Measurements from ENCODE around the gene TACC2. TPM values are rescaled to one million over a fixed set of nuclear protein-coding genes. Genes with fewer than 3 reads are reported as not detected.

Gene TACC2
- total and polyA plus RNA-seq, 3 experiments from 2014 or later = not detected

- Histone ChIP-seq H3K4me3 (ENCODE audit: low read length) (no peak overlapping the region), H3K27ac (ENCODE audit: low read depth, low read length) (no peak overlapping the region), H3K27me3 (ENCODE audit: insufficient read depth, low read length, poor library complexity, severe bottlenecking) (no peaks in the 10 kb centered on the region), H3K4me1 (ENCODE audit: insufficient read depth, low read length) (no peaks in the 10 kb centered on the region), H3K36me3 (ENCODE audit: insufficient read depth, low read length) (no peaks in the 10 kb centered on the region), H3K9me3 (ENCODE audit: low read length) (no peaks in the 10 kb centered on the region)
- Mint-ChIP-seq H3K36me3 (no peaks in the 10 kb centered on the region), H3K4me1 (no peaks in the 10 kb centered on the region), H3K27me3 (peaks cover 0 to 25% of the 10 kb centered on the region in 2 donors), H3K27ac (peak overlapping the region in 1 of 8 donors; percentile 69), H3K9me3 (no peaks in the 10 kb centered on the region), H3K4me3 (no peak overlapping the region)
- no peak for DNase-seq
- ChIA-PET POLR2A (no interaction called here), CTCF (no interaction called here)
Measured at GRCh38 chr10:122227754-122228153, 238.8 kb downstream of the TACC2 start.

GRCh38 chr10:122229666-122230065 is 240.7 kb downstream of the TACC2 start:
- no peak for DNase-seq
- Histone ChIP-seq H3K27ac (ENCODE audit: low read depth, low read length) (no peak overlapping the region), H3K9me3 (ENCODE audit: low read length) (no peaks in the 10 kb centered on the region), H3K4me1 (ENCODE audit: insufficient read depth, low read length) (no peaks in the 10 kb centered on the region), H3K4me3 (ENCODE audit: low read length) (no peak overlapping the region), H3K27me3 (ENCODE audit: insufficient read depth, low read length, poor library complexity, severe bottlenecking) (no peaks in the 10 kb centered on the region), H3K36me3 (ENCODE audit: insufficient read depth, low read length) (no peaks in the 10 kb centered on the region)
- no peak overlapping the region for H3K4me3 Mint-ChIP-seq
- H3K4me1 Mint-ChIP-seq = no peaks in the 10 kb centered on the region
- no peaks in the 10 kb centered on the region for H3K9me3 Mint-ChIP-seq
- ChIA-PET POLR2A (no interaction called here), CTCF (no interaction called here)
- no peaks in the 10 kb centered on the region for H3K36me3 Mint-ChIP-seq
- H3K27ac Mint-ChIP-seq = no peak overlapping the region
- H3K27me3 Mint-ChIP-seq = peaks cover 0 to 26% of the 10 kb centered on the region in 2 donors

GRCh38 chr10:122230222-122230621 is 241.3 kb downstream of the TACC2 start:
- no peak for DNase-seq
- no peak overlapping the region for H3K4me3 Mint-ChIP-seq
- no peak overlapping the region for H3K27ac Mint-ChIP-seq
- Histone ChIP-seq H3K27ac (ENCODE audit: low read depth, low read length) (no peak overlapping the region), H3K36me3 (ENCODE audit: insufficient read depth, low read length) (no peaks in the 10 kb centered on the region), H3K4me3 (ENCODE audit: low read length) (no peak overlapping the region), H3K9me3 (ENCODE audit: low read length) (no peaks in the 10 kb centered on the region), H3K27me3 (ENCODE audit: insufficient read depth, low read length, poor library complexity, severe bottlenecking) (no peaks in the 10 kb centered on the region), H3K4me1 (ENCODE audit: insufficient read depth, low read length) (no peaks in the 10 kb centered on the region)
- ChIA-PET POLR2A (no interaction called here), CTCF (no interaction called here)
- H3K36me3 Mint-ChIP-seq = no peaks in the 10 kb centered on the region
- peaks cover 0 to 26% of the 10 kb centered on the region in 2 donors for H3K27me3 Mint-ChIP-seq
- H3K9me3 Mint-ChIP-seq = no peaks in the 10 kb centered on the region
- H3K4me1 Mint-ChIP-seq = no peaks in the 10 kb centered on the region

GRCh38 chr10:122232769-122233168 is 243.8 kb downstream of the TACC2 start:
- Mint-ChIP-seq H3K27me3 (peaks cover 0 to 18% of the 10 kb centered on the region in 2 donors), H3K27ac (no peak overlapping the region), H3K36me3 (no peaks in the 10 kb centered on the region), H3K4me3 (no peak overlapping the region), H3K4me1 (no peaks in the 10 kb centered on the region), H3K9me3 (no peaks in the 10 kb centered on the region)
- POLR2A ChIA-PET = no interaction called here
- Histone ChIP-seq H3K27ac (ENCODE audit: low read depth, low read length) (no peak overlapping the region), H3K27me3 (ENCODE audit: insufficient read depth, low read length, poor library complexity, severe bottlenecking) (no peaks in the 10 kb centered on the region), H3K4me1 (ENCODE audit: insufficient read depth, low read length) (no peaks in the 10 kb centered on the region), H3K4me3 (ENCODE audit: low read length) (no peak overlapping the region), H3K9me3 (ENCODE audit: low read length) (no peaks in the 10 kb centered on the region), H3K36me3 (ENCODE audit: insufficient read depth, low read length) (no peaks in the 10 kb centered on the region)
- CTCF ChIA-PET = no interaction called here
- DNase-seq = no peak

- Mint-ChIP-seq H3K36me3 (no peaks in the 10 kb centered on the region), H3K9me3 (no peaks in the 10 kb centered on the region), H3K4me3 (no peak overlapping the region), H3K27ac (no peak overlapping the region), H3K4me1 (no peaks in the 10 kb centered on the region), H3K27me3 (peaks cover 0 to 14% of the 10 kb centered on the region in 2 donors)
- no peaks in the 10 kb centered on the region for H3K4me1 ChIP-seq (ENCODE audit: insufficient read depth, low read length)
- ChIA-PET CTCF (no interaction called here), POLR2A (no interaction called here)
- no peaks in the 10 kb centered on the region for H3K27me3 ChIP-seq (ENCODE audit: insufficient read depth, low read length, poor library complexity, severe bottlenecking)
- no peak overlapping the region for H3K27ac ChIP-seq (ENCODE audit: low read depth, low read length)
- no peak overlapping the region for H3K4me3 ChIP-seq (ENCODE audit: low read length)
- H3K9me3 ChIP-seq (ENCODE audit: low read length) = no peaks in the 10 kb centered on the region
- no peak for DNase-seq
- H3K36me3 ChIP-seq (ENCODE audit: insufficient read depth, low read length) = no peaks in the 10 kb centered on the region
Measured at GRCh38 chr10:122233857-122234348, 244.9 kb downstream of the TACC2 start.

- Mint-ChIP-seq H3K27me3 (peaks cover 0 to 14% of the 10 kb centered on the region in 2 donors), H3K36me3 (no peaks in the 10 kb centered on the region), H3K4me3 (no peak overlapping the region), H3K27ac (no peak overlapping the region), H3K4me1 (no peaks in the 10 kb centered on the region), H3K9me3 (no peaks in the 10 kb centered on the region)
- Histone ChIP-seq H3K9me3 (ENCODE audit: low read length) (no peaks in the 10 kb centered on the region), H3K4me1 (ENCODE audit: insufficient read depth, low read length) (no peaks in the 10 kb centered on the region), H3K27ac (ENCODE audit: low read depth, low read length) (no peak overlapping the region), H3K4me3 (ENCODE audit: low read length) (no peak overlapping the region), H3K36me3 (ENCODE audit: insufficient read depth, low read length) (no peaks in the 10 kb centered on the region), H3K27me3 (ENCODE audit: insufficient read depth, low read length, poor library complexity, severe bottlenecking) (no peaks in the 10 kb centered on the region)
- CTCF ChIA-PET = no interaction called here
- POLR2A ChIA-PET = no interaction called here
- no peak for DNase-seq
Measured at GRCh38 chr10:122234416-122234815, 245.5 kb downstream of the TACC2 start.

- Mint-ChIP-seq H3K27ac (no peak overlapping the region), H3K36me3 (no peaks in the 10 kb centered on the region), H3K9me3 (no peaks in the 10 kb centered on the region), H3K27me3 (peaks cover 1 to 7% of the 10 kb centered on the region in 2 donors), H3K4me3 (no peak overlapping the region), H3K4me1 (no peaks in the 10 kb centered on the region)
- no peaks in the 10 kb centered on the region for H3K9me3 ChIP-seq (ENCODE audit: low read length)
- H3K27ac ChIP-seq (ENCODE audit: low read depth, low read length) = no peak overlapping the region
- ChIA-PET CTCF (no interaction called here), POLR2A (no interaction called here)
- H3K4me3 ChIP-seq (ENCODE audit: low read length) = no peak overlapping the region
- H3K36me3 ChIP-seq (ENCODE audit: insufficient read depth, low read length) = no peaks in the 10 kb centered on the region
- DNase-seq = no peak
- no peaks in the 10 kb centered on the region for H3K27me3 ChIP-seq (ENCODE audit: insufficient read depth, low read length, poor library complexity, severe bottlenecking)
- no peaks in the 10 kb centered on the region for H3K4me1 ChIP-seq (ENCODE audit: insufficient read depth, low read length)
Measured at GRCh38 chr10:122236690-122237306, 247.8 kb downstream of the TACC2 start.

- Histone ChIP-seq H3K36me3 (ENCODE audit: insufficient read depth, low read length) (no peaks in the 10 kb centered on the region), H3K4me1 (ENCODE audit: insufficient read depth, low read length) (no peaks in the 10 kb centered on the region), H3K9me3 (ENCODE audit: low read length) (no peaks in the 10 kb centered on the region), H3K4me3 (ENCODE audit: low read length) (no peak overlapping the region), H3K27me3 (ENCODE audit: insufficient read depth, low read length, poor library complexity, severe bottlenecking) (no peaks in the 10 kb centered on the region), H3K27ac (ENCODE audit: low read depth, low read length) (no peak overlapping the region)
- H3K27ac Mint-ChIP-seq = no peak overlapping the region
- no peaks in the 10 kb centered on the region for H3K36me3 Mint-ChIP-seq
- H3K4me1 Mint-ChIP-seq = no peaks in the 10 kb centered on the region
- no peak for DNase-seq
- CTCF ChIA-PET = no interaction called here
- POLR2A ChIA-PET = no interaction called here
- H3K27me3 Mint-ChIP-seq = peaks cover 1 to 7% of the 10 kb centered on the region in 2 donors
- no peaks in the 10 kb centered on the region for H3K9me3 Mint-ChIP-seq
- no peak overlapping the region for H3K4me3 Mint-ChIP-seq
Measured at GRCh38 chr10:122237331-122237990, 248.5 kb downstream of the TACC2 start.

Data from CD8-positive, alpha-beta memory T cell (primary cell).